UCSD-AML1 (cell line): Measurements from ENCODE around the gene ZNG1B.
"Not testable (repeated sequence)": the region's sequence is repeated elsewhere in the genome, so short reads cannot be mapped to it uniquely, and the experiment has no call there.

Source experiments
- DNase-seq: peaks from one replicate; lab custom pipeline; 2025; ENCODE audit not compliant: unreplicated experiment; lab: John Stamatoyannopoulos, UW

The ZNG1B gene

DNA sequence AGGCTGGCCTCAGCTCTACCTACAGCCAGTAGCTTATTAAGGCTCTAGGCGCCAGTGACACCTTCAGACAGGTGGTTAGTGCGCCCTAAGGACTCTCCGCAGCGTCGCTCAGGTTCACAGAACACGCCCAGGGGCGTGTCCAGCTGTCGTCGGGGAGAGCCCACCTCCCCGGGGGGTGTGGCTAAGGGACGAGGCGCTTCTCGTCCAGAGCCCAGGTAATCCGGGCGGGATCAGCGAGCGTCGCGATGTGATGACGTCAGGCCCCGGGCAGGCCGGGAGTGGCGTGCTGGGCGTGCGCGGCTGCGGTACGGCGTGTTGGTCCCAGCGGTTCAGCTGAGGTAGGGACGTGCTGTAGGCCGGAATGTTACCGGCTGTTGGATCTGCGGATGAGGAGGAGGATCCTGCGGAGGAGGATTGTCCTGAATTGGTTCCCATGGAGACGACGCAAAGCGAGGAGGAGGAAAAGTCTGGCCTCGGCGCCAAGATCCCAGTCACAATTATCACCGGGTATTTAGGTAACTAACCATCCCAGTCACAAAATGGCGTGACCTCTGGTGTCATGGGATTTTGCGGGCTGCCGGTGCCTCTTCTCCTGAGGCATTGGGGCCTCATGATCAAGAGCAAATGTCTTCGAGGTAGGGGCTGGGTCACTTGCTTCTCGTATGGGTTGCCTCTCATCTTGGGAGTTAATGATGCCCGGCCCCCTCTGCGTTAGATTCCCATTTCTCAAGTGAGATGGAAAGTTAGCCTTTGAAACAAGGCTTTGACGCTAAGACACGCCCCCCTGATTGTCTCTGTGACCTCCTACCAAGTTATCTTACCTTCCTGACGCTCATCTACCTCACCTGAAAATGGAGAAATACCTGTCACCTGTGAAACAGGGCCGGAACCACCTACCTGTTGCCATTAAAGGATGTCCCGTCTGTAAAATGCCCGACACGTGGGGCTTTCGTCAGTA is at the start of gene ZNG1B:
Gene ZNG1B, plus strand, starts transcription at position 184 of the 958 bp plus-strand sequence. Its CDS starts 178 bp downstream, at position 362.
- DNase-seq = not testable (repeated sequence)

- no peak for DNase-seq
These were observed 47.2 kb upstream of the ZNG1B start for GRCh38 chr2:113390124-113390849.

DNA sequence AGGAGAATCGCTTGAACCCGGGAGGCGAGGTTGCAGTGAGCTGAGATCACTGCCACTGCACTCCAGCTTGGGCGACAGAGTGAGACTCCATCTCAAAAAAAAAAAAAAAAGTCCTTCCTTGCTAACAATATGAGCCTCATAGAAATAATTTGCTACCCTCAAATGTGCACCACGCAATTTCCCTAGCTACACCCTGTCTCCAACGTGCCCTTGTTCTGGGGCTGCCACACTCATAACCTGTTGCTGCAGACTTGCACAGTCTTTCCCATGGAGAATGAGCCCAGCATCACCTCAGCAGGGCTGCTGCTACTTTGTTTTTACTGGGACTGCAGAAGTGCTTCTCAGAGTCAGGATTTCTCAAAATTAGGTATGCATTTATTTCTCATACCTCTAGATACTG is 46.4 kb upstream of the ZNG1B start:
- DNase-seq = no peak

- no peak for DNase-seq
These were observed 31.4 kb upstream of the ZNG1B start for GRCh38 chr2:113406114-113406513.

DNA sequence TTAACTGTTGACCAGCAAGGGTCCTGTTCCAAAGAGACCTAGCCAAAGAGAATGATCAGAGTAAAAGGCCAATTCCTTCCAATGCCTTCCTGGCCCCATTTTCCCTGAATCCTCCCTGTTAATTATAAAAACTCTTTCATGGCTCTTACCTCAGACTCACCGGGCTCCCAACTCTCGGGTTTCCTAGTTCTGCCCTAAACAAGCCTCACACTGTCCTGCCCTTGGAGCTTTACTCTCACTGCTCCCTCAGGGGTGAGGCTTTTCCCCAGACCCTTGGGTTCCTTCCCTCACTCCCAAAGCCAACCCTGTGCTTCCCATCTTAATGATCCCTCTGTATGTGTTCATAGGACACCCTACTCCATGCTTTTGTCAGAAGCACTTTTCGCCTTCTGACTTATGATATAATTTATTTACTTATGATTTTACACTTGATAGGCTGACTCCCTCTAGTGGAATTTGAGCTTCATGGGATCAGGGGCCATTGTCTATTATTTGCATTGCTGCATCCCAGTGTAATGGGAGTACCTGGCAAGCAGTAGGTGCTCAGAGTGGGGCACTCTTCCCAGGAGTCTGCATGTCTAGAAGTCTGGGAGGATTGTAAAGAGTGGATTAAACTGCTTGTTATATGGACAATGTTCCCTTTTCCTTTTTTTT is 29.9 kb upstream of the ZNG1B start:
- no peak for DNase-seq

DNA sequence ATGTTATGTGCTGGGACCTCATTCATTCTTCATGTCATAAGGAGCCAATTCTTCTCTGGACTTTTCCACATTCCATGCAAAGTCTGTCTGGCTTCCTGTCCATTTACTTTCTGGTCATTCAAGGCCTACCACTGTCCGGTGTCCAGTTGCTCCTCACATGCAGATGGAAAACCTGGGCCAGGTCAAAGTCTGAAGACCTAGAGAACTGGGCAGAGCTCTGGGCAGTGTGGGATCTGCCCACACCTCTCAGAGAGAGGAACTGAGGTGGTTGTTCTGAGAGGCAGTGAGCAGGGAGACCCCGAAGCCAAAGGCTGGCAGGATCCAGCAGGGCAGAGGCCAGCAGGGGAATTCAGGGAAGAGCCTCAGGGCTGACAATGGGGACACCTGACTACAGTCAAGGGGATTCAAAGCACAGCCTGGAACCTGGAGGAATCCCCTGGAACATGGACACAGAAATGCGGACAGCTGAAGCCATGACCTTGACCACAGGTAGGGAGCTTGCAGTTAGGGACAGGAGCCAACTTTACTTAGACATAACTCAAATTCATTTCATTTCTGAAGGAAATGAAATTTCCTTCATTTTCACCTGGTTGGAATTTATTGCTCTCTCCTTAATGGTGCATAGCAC is 25.7 kb upstream of the ZNG1B start:
- DNase-seq = not testable (repeated sequence)

DNA sequence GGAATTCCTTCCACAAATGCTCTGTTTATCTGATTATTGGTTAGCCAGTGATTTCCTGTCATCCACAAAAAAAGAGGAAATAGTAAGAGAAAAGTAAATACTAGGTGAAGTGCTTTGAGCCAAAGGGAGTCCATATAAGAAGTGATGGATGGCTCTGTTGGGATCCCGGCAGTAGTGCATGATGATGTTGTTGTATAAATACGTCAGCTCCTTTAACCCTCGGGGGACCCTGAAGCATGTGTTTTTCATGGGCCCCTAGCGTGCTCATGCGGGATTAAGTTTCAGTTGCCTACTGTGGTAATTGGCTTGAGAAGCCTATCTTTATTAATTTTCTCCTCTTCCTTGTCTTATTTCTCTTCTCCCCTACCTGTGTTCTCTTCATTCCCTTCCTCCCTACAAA is 24.7 kb upstream of the ZNG1B start:
- not testable (repeated sequence) for DNase-seq

- DNase-seq = not testable (repeated sequence)
These were observed 5.7 kb upstream of the ZNG1B start for GRCh38 chr2:113431773-113432172.

GRCh38 chr2:113433468-113433867 is 4.0 kb upstream of the ZNG1B start:
- not testable (repeated sequence) for DNase-seq

GRCh38 chr2:113465770-113466169 is 28.3 kb downstream of the ZNG1B start:
- not testable (repeated sequence) for DNase-seq

GRCh38 chr2:113476688-113477368 is 39.3 kb downstream of the ZNG1B start:
- not testable (repeated sequence) for DNase-seq

GRCh38 chr2:113496527-113496926 is 59.0 kb downstream of the ZNG1B start:
- not testable (repeated sequence) for DNase-seq

DNA sequence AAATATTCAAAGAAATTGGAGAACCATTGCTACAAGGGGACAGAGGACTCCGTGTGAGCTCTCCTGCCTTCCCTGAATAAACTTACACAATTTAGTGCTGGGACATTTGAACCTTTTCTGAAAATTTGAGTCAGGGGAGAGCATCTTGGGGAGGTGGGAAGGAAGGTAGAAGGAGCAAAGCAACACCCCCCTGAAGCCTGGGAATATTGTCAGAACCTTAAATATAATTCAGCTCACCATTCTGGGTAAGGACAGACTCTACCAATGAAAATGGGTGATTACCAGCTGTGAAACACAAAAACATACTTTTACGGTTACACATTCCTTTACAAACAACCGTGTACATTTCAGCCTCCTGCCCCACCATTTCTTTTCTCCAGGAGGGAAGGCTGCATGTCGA is 60.9 kb downstream of the ZNG1B start, which contains the start of gene FOXD4L1:
Gene FOXD4L1, plus strand, starts transcription at position 301 of the 400 bp plus-strand sequence. CDS start 592 bp downstream, outside the sequence.
- not testable (repeated sequence) for DNase-seq

DNA sequence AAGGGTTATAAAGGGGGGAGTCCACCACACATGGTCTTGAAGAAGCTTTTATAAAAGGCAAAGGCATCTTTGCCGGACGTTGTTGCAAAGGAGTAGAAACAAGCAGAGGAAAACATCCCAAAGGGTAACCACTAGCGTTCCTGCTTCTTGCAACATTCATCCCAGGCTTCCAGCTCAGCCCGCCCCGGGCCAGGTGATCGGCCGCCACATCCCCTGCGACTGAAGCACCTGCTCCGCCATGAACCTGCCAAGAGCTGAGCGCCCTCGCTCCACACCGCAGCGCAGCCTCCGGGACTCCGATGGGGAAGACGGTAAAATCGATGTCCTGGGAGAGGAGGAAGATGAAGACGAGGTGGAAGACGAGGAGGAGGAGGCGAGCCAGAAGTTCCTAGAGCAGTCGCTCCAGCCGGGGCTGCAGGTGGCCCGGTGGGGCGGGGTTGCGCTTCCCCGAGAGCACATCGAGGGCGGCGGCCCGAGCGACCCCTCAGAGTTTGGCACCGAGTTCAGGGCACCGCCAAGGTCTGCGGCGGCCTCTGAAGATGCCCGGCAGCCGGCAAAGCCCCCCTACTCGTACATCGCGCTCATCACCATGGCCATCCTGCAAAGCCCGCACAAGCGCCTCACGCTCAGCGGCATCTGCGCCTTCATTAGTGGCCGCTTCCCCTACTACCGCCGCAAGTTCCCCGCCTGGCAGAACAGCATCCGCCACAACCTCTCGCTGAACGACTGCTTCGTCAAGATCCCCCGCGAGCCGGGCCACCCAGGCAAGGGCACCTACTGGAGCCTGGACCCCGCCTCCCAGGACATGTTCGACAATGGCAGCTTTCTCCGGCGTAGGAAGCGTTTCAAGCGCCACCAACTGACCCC is 61.8 kb downstream of the ZNG1B start:
- DNase-seq = not testable (repeated sequence)

DNA sequence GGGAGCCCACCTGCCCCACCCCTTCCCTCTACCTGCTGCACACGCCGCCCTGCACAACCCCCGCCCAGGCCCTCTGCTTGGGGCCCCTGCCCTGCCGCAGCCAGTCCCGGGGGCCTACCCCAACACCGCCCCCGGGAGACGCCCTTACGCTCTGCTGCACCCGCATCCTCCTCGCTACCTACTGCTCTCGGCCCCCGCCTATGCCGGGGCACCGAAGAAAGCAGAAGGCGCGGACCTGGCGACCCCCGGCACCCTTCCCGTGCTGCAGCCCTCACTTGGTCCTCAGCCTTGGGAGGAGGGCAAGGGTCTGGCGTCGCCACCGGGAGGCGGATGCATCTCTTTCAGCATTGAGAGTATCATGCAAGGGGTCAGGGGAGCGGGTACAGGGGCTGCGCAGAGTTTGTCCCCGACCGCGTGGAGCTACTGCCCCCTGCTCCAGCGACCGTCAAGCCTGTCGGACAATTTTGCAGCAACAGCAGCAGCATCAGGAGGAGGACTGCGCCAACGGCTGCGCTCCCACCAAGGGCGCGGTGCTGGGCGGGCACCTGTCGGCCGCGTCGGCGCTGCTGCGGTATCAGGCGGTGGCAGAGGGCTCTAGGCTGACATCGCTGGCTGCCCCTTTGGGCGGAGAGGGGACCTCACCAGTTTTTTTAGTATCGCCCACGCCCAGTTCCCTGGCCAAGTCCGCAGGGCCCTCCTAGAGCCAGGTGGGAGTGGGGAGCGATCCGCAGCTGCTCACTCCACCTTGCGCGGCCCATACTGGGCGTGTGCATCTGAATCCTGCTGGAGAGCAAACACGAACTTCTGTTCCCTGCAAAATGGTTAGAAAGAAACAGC is 62.6 kb downstream of the ZNG1B start:
- not testable (repeated sequence) for DNase-seq

GRCh38 chr2:113500723-113501038 is 63.2 kb downstream of the ZNG1B start:
- not testable (repeated sequence) for DNase-seq

DNA sequence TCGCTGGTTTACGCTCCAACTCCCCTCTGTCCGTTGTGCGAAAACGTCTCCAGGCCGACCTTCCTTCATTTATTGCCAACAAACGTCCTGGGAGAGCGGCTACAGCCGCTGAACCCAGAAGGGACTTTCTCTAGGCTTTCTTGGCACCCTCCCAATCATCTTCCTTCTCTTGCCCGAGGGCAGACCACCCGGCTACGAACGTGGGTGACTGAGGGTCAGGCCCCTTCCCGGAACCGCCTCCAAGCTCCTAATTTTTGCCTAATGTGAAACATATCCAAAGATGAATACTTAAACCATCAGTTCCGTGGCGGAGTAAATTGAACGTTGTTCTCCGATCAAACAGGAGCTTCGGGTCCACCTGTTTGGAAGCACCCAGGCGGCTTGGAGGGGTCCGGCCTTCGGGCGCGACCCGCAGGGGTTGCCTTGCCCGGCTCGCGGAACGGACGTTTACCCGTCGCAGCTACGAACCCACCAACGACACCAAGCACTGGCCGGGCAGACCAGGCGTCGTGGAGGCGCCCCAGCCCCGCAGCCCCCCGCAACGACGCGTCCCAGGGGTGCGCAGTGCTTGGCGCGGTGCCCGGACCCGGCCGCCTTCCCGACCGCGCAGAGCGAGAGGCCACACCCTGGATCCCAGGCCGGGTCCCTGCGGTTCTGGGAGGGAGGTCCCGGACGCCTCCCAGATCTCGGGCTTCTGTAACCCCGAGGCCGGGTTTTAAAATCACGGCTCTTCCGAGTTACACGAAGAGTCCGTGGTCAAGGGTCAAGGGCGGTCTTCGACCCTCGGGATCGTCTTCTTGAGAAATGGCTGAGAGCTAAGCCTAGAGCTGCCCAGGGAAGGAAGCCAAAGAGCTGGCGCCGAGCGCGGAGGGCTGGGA is 65.0 kb downstream of the ZNG1B start:
- not testable (repeated sequence) for DNase-seq
